ENCODE results near the gene ERI3. TPM values are rescaled to one million over a fixed set of nuclear protein-coding genes. Genes with fewer than 3 reads are reported as not detected.

ERI3 gene
- polyA plus RNA-seq, 2 donors, result 15.1 to 26.1 TPM

DNA sequence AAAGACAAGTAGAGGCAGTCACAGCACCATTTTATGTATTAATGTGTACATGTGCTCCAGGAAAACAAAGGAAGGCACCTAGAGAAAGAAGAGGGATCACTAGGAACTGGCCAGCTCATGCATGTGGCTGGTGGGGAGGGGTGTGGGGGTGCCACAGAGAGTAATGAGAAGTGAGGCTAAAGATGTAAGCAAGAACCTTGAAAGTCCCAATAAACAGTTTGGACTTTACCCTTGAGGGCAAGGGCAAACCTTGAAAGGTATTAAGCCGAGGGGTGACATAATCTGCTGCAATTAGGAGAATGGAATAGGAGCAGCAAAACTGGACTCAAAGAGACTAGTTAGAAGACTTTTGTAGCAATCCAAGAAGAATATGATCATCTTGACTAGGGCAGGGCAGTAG lies 51.5 kb downstream of the ERI3 start:
- 83 to 99% methylated on average over 1 of the region's 1 CpG for WGBS, 2 donors

GRCh38 chr1:44302541-44302940 lies 52.5 kb downstream of the ERI3 start:
- 83 to 85% methylated on average over 6 of the region's 6 CpGs for WGBS, 2 donors
- Histone ChIP-seq H3K27me3 (ENCODE audit: control insufficient read depth in 1 of 2, insufficient read depth in 2 of 2, low read length in 2 of 2) (no peaks in the 10 kb centered on the region), H3K4me3 (ENCODE audit: low read depth in 1 of 2, low read length in 2 of 2) (no peak overlapping the region), H3K36me3 (ENCODE audit: control insufficient read depth in 2 of 2, insufficient read depth in 2 of 2, low read length in 1 of 2) (peaks cover 12 to 26% of the 10 kb centered on the region in 2 donors), H3K27ac (ENCODE audit: low read depth in 2 of 2, low read length in 1 of 2) (no peak overlapping the region), H3K9me3 (ENCODE audit: control insufficient read depth in 2 of 2, insufficient read depth in 1 of 2, low read depth in 1 of 2, low read length in 1 of 2) (no peaks in the 10 kb centered on the region), H3K4me1 (ENCODE audit: control insufficient read depth in 2 of 2, insufficient read depth in 2 of 2, low read length in 1 of 2) (no peaks in the 10 kb centered on the region)

More for the DNA sequence above, 51.5 kb downstream of the ERI3 start:
- Histone ChIP-seq H3K27me3 (ENCODE audit: control insufficient read depth in 1 of 2, insufficient read depth in 2 of 2, low read length in 2 of 2) (no peaks in the 10 kb centered on the region), H3K9me3 (ENCODE audit: control insufficient read depth in 2 of 2, insufficient read depth in 1 of 2, low read depth in 1 of 2, low read length in 1 of 2) (no peaks in the 10 kb centered on the region), H3K36me3 (ENCODE audit: control insufficient read depth in 2 of 2, insufficient read depth in 2 of 2, low read length in 1 of 2) (peaks cover 16 to 28% of the 10 kb centered on the region in 2 donors), H3K4me1 (ENCODE audit: control insufficient read depth in 2 of 2, insufficient read depth in 2 of 2, low read length in 1 of 2) (no peaks in the 10 kb centered on the region), H3K4me3 (ENCODE audit: low read depth in 1 of 2, low read length in 2 of 2) (no peak overlapping the region), H3K27ac (ENCODE audit: low read depth in 2 of 2, low read length in 1 of 2) (no peak overlapping the region)

GRCh38 chr1:44301442-44301841 lies 53.6 kb downstream of the ERI3 start:
- Histone ChIP-seq H3K36me3 (ENCODE audit: control insufficient read depth in 2 of 2, insufficient read depth in 2 of 2, low read length in 1 of 2) (peaks cover 5 to 24% of the 10 kb centered on the region in 2 donors), H3K27ac (ENCODE audit: low read depth in 2 of 2, low read length in 1 of 2) (no peak overlapping the region)
- WGBS, 2 donors, result 91 to 93% methylated on average over 5 of the region's 5 CpGs

DNA sequence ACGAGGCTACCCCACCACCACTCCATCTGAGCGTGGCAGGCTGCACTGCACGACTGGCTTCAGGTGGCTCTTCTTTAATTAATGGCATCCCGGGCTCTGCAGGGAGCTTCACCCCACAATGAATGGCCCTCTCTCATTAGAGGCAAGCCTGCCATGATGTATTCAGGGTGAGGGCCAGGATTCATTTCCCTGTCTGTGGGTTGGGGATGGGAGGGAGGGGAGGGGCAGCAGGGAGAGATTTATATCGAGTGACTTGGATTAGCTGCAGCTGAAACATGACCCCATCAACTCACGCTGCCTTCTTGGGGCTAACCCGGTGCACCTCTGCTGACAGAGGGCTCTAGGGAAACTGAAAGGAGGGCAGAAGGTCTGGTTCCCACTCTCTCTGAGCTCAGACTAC lies 54.2 kb downstream of the ERI3 start:
- no peaks in the 10 kb centered on the region for H3K27me3 ChIP-seq (ENCODE audit: control insufficient read depth in 1 of 2, insufficient read depth in 2 of 2, low read length in 2 of 2)
- peaks cover 9 to 28% of the 10 kb centered on the region in 2 donors for H3K36me3 ChIP-seq (ENCODE audit: control insufficient read depth in 2 of 2, insufficient read depth in 2 of 2, low read length in 1 of 2)
- H3K9me3 ChIP-seq (ENCODE audit: control insufficient read depth in 2 of 2, insufficient read depth in 1 of 2, low read depth in 1 of 2, low read length in 1 of 2), result no peaks in the 10 kb centered on the region
- WGBS, 2 donors, result 65 to 69% methylated on average over 7 of the region's 7 CpGs
- no peak overlapping the region for H3K27ac ChIP-seq (ENCODE audit: low read depth in 2 of 2, low read length in 1 of 2)
- no peak overlapping the region for H3K4me3 ChIP-seq (ENCODE audit: low read depth in 1 of 2, low read length in 2 of 2)
- H3K4me1 ChIP-seq (ENCODE audit: control insufficient read depth in 2 of 2, insufficient read depth in 2 of 2, low read length in 1 of 2), result peaks cover 0 to 2% of the 10 kb centered on the region in 2 donors

More at GRCh38 chr1:44301442-44301841, 53.6 kb downstream of the ERI3 start:
- Histone ChIP-seq H3K4me3 (ENCODE audit: low read depth in 1 of 2, low read length in 2 of 2) (no peak overlapping the region), H3K27me3 (ENCODE audit: control insufficient read depth in 1 of 2, insufficient read depth in 2 of 2, low read length in 2 of 2) (no peaks in the 10 kb centered on the region), H3K9me3 (ENCODE audit: control insufficient read depth in 2 of 2, insufficient read depth in 1 of 2, low read depth in 1 of 2, low read length in 1 of 2) (no peaks in the 10 kb centered on the region), H3K4me1 (ENCODE audit: control insufficient read depth in 2 of 2, insufficient read depth in 2 of 2, low read length in 1 of 2) (peaks cover 0 to 2% of the 10 kb centered on the region in 2 donors)

GRCh38 chr1:44297695-44298400 lies 57.2 kb downstream of the ERI3 start:
- Histone ChIP-seq H3K27ac (ENCODE audit: low read depth in 2 of 2, low read length in 1 of 2) (no peak overlapping the region), H3K9me3 (ENCODE audit: control insufficient read depth in 2 of 2, insufficient read depth in 1 of 2, low read depth in 1 of 2, low read length in 1 of 2) (no peaks in the 10 kb centered on the region), H3K4me1 (ENCODE audit: control insufficient read depth in 2 of 2, insufficient read depth in 2 of 2, low read length in 1 of 2) (peaks cover 0 to 2% of the 10 kb centered on the region in 2 donors), H3K27me3 (ENCODE audit: control insufficient read depth in 1 of 2, insufficient read depth in 2 of 2, low read length in 2 of 2) (no peaks in the 10 kb centered on the region), H3K36me3 (ENCODE audit: control insufficient read depth in 2 of 2, insufficient read depth in 2 of 2, low read length in 1 of 2) (peaks cover 16 to 23% of the 10 kb centered on the region in 2 donors), H3K4me3 (ENCODE audit: low read depth in 1 of 2, low read length in 2 of 2) (no peak overlapping the region)
- 89 to 92% methylated on average over 2 of the region's 2 CpGs for WGBS, 2 donors

DNA sequence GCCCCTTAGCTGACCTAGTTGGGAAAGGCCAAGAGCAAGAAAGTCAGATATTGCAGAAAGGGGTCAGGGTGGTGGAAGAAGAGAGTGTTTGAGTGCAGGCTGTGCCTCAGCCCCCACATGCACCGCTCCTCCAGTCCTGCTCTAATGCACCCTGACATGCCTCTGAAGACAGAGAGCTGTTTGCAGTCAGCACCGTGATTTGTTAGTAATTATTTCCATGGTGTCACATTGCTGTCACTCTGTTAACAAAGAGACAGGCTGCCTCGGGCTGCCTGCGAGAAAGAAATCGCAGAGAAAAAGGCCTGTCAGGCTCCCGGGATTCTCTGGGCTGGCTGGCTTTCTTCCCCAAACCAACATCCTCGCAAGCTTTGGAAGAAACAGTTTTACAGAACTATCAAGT lies 58.3 kb downstream of the ERI3 start:
- H3K27me3 ChIP-seq (ENCODE audit: control insufficient read depth in 1 of 2, insufficient read depth in 2 of 2, low read length in 2 of 2), result no peaks in the 10 kb centered on the region
- 84% methylated on average over 7 of the region's 7 CpGs for WGBS, 2 donors
- H3K9me3 ChIP-seq (ENCODE audit: control insufficient read depth in 2 of 2, insufficient read depth in 1 of 2, low read depth in 1 of 2, low read length in 1 of 2), result no peaks in the 10 kb centered on the region
- H3K36me3 ChIP-seq (ENCODE audit: control insufficient read depth in 2 of 2, insufficient read depth in 2 of 2, low read length in 1 of 2), result peaks cover 16 to 25% of the 10 kb centered on the region in 2 donors
- H3K4me1 ChIP-seq (ENCODE audit: control insufficient read depth in 2 of 2, insufficient read depth in 2 of 2, low read length in 1 of 2), result peaks cover 0 to 2% of the 10 kb centered on the region in 2 donors
- H3K27ac ChIP-seq (ENCODE audit: low read depth in 2 of 2, low read length in 1 of 2), result no peak overlapping the region
- H3K4me3 ChIP-seq (ENCODE audit: low read depth in 1 of 2, low read length in 2 of 2), result no peak overlapping the region

- Histone ChIP-seq H3K27me3 (ENCODE audit: control insufficient read depth in 1 of 2, insufficient read depth in 2 of 2, low read length in 2 of 2) (no peaks in the 10 kb centered on the region), H3K4me3 (ENCODE audit: low read depth in 1 of 2, low read length in 2 of 2) (no peak overlapping the region), H3K9me3 (ENCODE audit: control insufficient read depth in 2 of 2, insufficient read depth in 1 of 2, low read depth in 1 of 2, low read length in 1 of 2) (no peaks in the 10 kb centered on the region), H3K27ac (ENCODE audit: low read depth in 2 of 2, low read length in 1 of 2) (no peak overlapping the region), H3K4me1 (ENCODE audit: control insufficient read depth in 2 of 2, insufficient read depth in 2 of 2, low read length in 1 of 2) (peaks cover 0 to 2% of the 10 kb centered on the region in 2 donors), H3K36me3 (ENCODE audit: control insufficient read depth in 2 of 2, insufficient read depth in 2 of 2, low read length in 1 of 2) (peaks cover 16 to 25% of the 10 kb centered on the region in 2 donors)
- 89 to 91% methylated on average over 6 of the region's 6 CpGs for WGBS, 2 donors
These were observed 59.0 kb downstream of the ERI3 start for GRCh38 chr1:44296086-44296485.

GRCh38 chr1:44294588-44295007 lies 60.5 kb downstream of the ERI3 start:
- no peaks in the 10 kb centered on the region for H3K27me3 ChIP-seq (ENCODE audit: control insufficient read depth in 1 of 2, insufficient read depth in 2 of 2, low read length in 2 of 2)
- WGBS, 2 donors, result 62 to 79% methylated on average over 4 of the region's 4 CpGs
- H3K4me1 ChIP-seq (ENCODE audit: control insufficient read depth in 2 of 2, insufficient read depth in 2 of 2, low read length in 1 of 2), result peaks cover 0 to 2% of the 10 kb centered on the region in 2 donors
- H3K4me3 ChIP-seq (ENCODE audit: low read depth in 1 of 2, low read length in 2 of 2), result no peak overlapping the region
- H3K36me3 ChIP-seq (ENCODE audit: control insufficient read depth in 2 of 2, insufficient read depth in 2 of 2, low read length in 1 of 2), result peaks cover 13 to 20% of the 10 kb centered on the region in 2 donors
- H3K9me3 ChIP-seq (ENCODE audit: control insufficient read depth in 2 of 2, insufficient read depth in 1 of 2, low read depth in 1 of 2, low read length in 1 of 2), result no peaks in the 10 kb centered on the region
- H3K27ac ChIP-seq (ENCODE audit: low read depth in 2 of 2, low read length in 1 of 2), result no peak overlapping the region

DNA sequence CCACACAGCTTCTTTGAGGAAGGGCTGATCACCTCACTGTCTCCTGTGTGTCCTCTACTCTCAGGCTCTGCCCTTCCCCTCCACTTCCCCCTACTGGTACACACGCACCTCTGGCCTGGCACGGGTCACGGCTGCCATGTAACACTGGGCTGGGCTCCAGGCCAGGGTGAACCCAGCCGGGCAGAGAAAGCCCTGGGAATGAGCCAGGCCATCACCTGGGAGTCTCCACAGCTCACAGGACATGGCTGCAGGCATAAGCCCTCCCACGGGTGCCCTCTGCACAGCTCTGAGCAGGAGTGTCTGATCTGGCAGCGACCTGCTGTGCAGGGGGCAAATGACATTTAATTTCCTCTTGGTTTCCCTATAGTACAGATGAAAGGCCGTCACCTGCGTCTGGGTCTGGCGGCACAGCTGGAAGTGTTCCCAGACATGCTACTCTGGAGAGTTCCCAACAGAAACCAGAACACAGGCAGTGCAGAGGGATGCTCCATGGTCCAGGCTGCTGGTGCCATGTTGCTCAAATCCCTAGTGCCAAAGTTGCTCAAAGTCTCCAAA lies 61.2 kb downstream of the ERI3 start:
- Histone ChIP-seq H3K36me3 (ENCODE audit: control insufficient read depth in 2 of 2, insufficient read depth in 2 of 2, low read length in 1 of 2) (peaks cover 13 to 20% of the 10 kb centered on the region in 2 donors), H3K27ac (ENCODE audit: low read depth in 2 of 2, low read length in 1 of 2) (no peak overlapping the region)
- WGBS, 2 donors, result 32 to 42% methylated on average over 9 of the region's 9 CpGs

More for the DNA sequence above, 61.2 kb downstream of the ERI3 start:
- no peaks in the 10 kb centered on the region for H3K27me3 ChIP-seq (ENCODE audit: control insufficient read depth in 1 of 2, insufficient read depth in 2 of 2, low read length in 2 of 2)
- no peaks in the 10 kb centered on the region for H3K9me3 ChIP-seq (ENCODE audit: control insufficient read depth in 2 of 2, insufficient read depth in 1 of 2, low read depth in 1 of 2, low read length in 1 of 2)
- peaks cover 0 to 2% of the 10 kb centered on the region in 2 donors for H3K4me1 ChIP-seq (ENCODE audit: control insufficient read depth in 2 of 2, insufficient read depth in 2 of 2, low read length in 1 of 2)
- H3K4me3 ChIP-seq (ENCODE audit: low read depth in 1 of 2, low read length in 2 of 2), result no peak overlapping the region
